Astrocyte (in vitro differentiated cells and primary cell): ENCODE measurements around the gene UBAC2. TPM values are rescaled to one million over a fixed set of nuclear protein-coding genes. Genes with fewer than 3 reads are reported as not detected.

ENCODE experiments used
- DNase-seq: peaks from one replicate; pipeline ENCODE4 v3.0.0-alpha.2; 2010; ENCODE audit warnings: low read depth
- FAIRE-seq: peaks from 2 replicates; lab custom pipeline; 2011; peaks lifted over from hg19 to GRCh38; lab: Jason Lieb, UNC
- H2AFZ ChIP-seq: 2 replicates; pipeline ENCODE4 v1.6.0; 2012; ENCODE audit warnings: low read depth, low read length, inconsistent platforms
- H3K27ac ChIP-seq: 2 replicates; pipeline ENCODE4 v1.5.1; 2011; ENCODE audit warnings: low read depth, low read length, inconsistent platforms
- H3K27me3 ChIP-seq: 2 replicates; pipeline ENCODE4 v1.6.0; 2011; ENCODE audit warnings: low read length, inconsistent platforms; ENCODE audit not compliant: insufficient read depth
- H3K36me3 ChIP-seq: 2 replicates; pipeline ENCODE4 v1.5.1; 2011; ENCODE audit warnings: low read length, inconsistent platforms; ENCODE audit not compliant: insufficient read depth
- H3K4me1 ChIP-seq: 2 replicates; pipeline ENCODE4 v1.5.1; 2011; ENCODE audit warnings: low read length, inconsistent platforms; ENCODE audit not compliant: insufficient read depth
- H3K4me2 ChIP-seq: 2 replicates; pipeline ENCODE4 v1.6.0; 2012; ENCODE audit warnings: low read length, inconsistent platforms
- H3K4me3 ChIP-seq: 2 replicates; pipeline ENCODE4 v1.5.1; 2011; ENCODE audit warnings: low read depth, mild to moderate bottlenecking, low read length, inconsistent platforms; ENCODE audit not compliant: insufficient read depth
- H3K79me2 ChIP-seq: 2 replicates; pipeline ENCODE4 v1.6.0; 2012; ENCODE audit warnings: mild to moderate bottlenecking, low read length, inconsistent platforms; ENCODE audit not compliant: insufficient read depth
- H3K9ac ChIP-seq: 2 replicates; pipeline ENCODE4 v1.6.0; 2012; ENCODE audit warnings: mild to moderate bottlenecking, low read length, inconsistent platforms
- H3K9me3 ChIP-seq: 2 replicates; pipeline ENCODE4 v1.5.1; 2012; ENCODE audit warnings: low read depth, mild to moderate bottlenecking, low read length, inconsistent platforms; ENCODE audit not compliant: insufficient read depth
- H4K20me1 ChIP-seq: 2 replicates; pipeline ENCODE4 v1.6.0; 2012; ENCODE audit warnings: low read length, inconsistent platforms; ENCODE audit not compliant: insufficient read depth
- H3K27ac Mint-ChIP-seq: one replicate; pipeline ENCODE4 v1.8.0; 2021; ENCODE audit warnings: mild to moderate bottlenecking, mixed read lengths; ENCODE audit not compliant: unreplicated experiment
- H3K27me3 Mint-ChIP-seq: one replicate; pipeline ENCODE4 v1.8.0; 2021; ENCODE audit warnings: low read depth, mixed read lengths; ENCODE audit not compliant: unreplicated experiment
- H3K36me3 Mint-ChIP-seq: one replicate; pipeline ENCODE4 v1.8.0; 2021; ENCODE audit warnings: low read depth, mixed read lengths; ENCODE audit not compliant: unreplicated experiment
- H3K4me1 Mint-ChIP-seq: one replicate; pipeline ENCODE4 v1.8.0; 2021; ENCODE audit warnings: low read depth, mixed read lengths; ENCODE audit not compliant: unreplicated experiment
- H3K4me3 Mint-ChIP-seq: one replicate; pipeline ENCODE4 v1.8.0; 2021; ENCODE audit warnings: mild to moderate bottlenecking, moderate library complexity, mixed read lengths; ENCODE audit not compliant: unreplicated experiment
- H3K9me3 Mint-ChIP-seq: one replicate; pipeline ENCODE4 v1.8.0; 2021; ENCODE audit warnings: mild to moderate bottlenecking, mixed read lengths; ENCODE audit not compliant: unreplicated experiment
- CTCF ChIP-seq: IDR thresholded peaks from 2 replicates; pipeline ENCODE4 v1.5.1; 2011; ENCODE audit warnings: low read depth, mild to moderate bottlenecking, inconsistent platforms, low read length, moderate library complexity; ENCODE audit not compliant: insufficient read depth
- EZH2 ChIP-seq: IDR thresholded peaks from 2 replicates; pipeline ENCODE4 v1.6.1; 2012; ENCODE audit warnings: mild to moderate bottlenecking, low read length, inconsistent platforms; ENCODE audit not compliant: insufficient read depth
- total RNA-seq: library from RNA; stranded (reverse); gene quantifications from 2 replicates; pipeline ENCODE4 v1.2.1, GENCODE V29; 2021

Gene UBAC2
- total RNA-seq, 1 donor from 2014 or later: 61.0 TPM

GRCh38 chr13:99298056-99298455 lies 97.4 kb downstream of the UBAC2 start:
- Mint-ChIP-seq H3K27ac (peak overlapping the region; percentile 73), H3K4me3 (no peak overlapping the region), H3K27me3 (no peaks in the 10 kb centered on the region), H3K4me1 (peaks cover 38% of the 10 kb centered on the region), H3K9me3 (no peaks in the 10 kb centered on the region), H3K36me3 (no peaks in the 10 kb centered on the region)
- no peak overlapping the region for H3K4me3 ChIP-seq
- no peak overlapping the region for H3K4me2 ChIP-seq
- no peaks in the 10 kb centered on the region for H3K9me3 ChIP-seq
- FAIRE-seq: no peak
- no peak overlapping the region for H3K9ac ChIP-seq
- TF ChIP-seq EZH2 (no peak), CTCF (no peak)
- no peaks in the 10 kb centered on the region for H3K36me3 ChIP-seq
- H3K79me2 ChIP-seq: no peaks in the 10 kb centered on the region
- peaks cover 9% of the 10 kb centered on the region for H4K20me1 ChIP-seq
- no peak for DNase-seq
- H2AFZ ChIP-seq: no peak overlapping the region
- H3K27me3 ChIP-seq: no peaks in the 10 kb centered on the region
- H3K27ac ChIP-seq: no peak overlapping the region
- H3K4me1 ChIP-seq: peaks cover 3% of the 10 kb centered on the region

GRCh38 chr13:99299256-99299919 lies 98.7 kb downstream of the UBAC2 start:
- Mint-ChIP-seq H3K4me3 (no peak overlapping the region), H3K9me3 (no peaks in the 10 kb centered on the region), H3K27ac (no peak overlapping the region), H3K27me3 (no peaks in the 10 kb centered on the region), H3K36me3 (peaks cover 3% of the 10 kb centered on the region), H3K4me1 (peaks cover 49% of the 10 kb centered on the region)
- Histone ChIP-seq H2AFZ (no peak overlapping the region), H3K4me1 (peaks cover 3% of the 10 kb centered on the region), H3K4me3 (no peak overlapping the region), H4K20me1 (peaks cover 5% of the 10 kb centered on the region), H3K79me2 (no peaks in the 10 kb centered on the region), H3K9ac (no peak overlapping the region), H3K36me3 (no peaks in the 10 kb centered on the region), H3K27ac (no peak overlapping the region), H3K9me3 (no peaks in the 10 kb centered on the region), H3K4me2 (no peak overlapping the region), H3K27me3 (no peaks in the 10 kb centered on the region)
- DNase-seq (no peak), FAIRE-seq (no peak)
- TF ChIP-seq CTCF: no peak

- Mint-ChIP-seq H3K4me3 (no peak overlapping the region), H3K27ac (no peak overlapping the region), H3K9me3 (no peaks in the 10 kb centered on the region), H3K4me1 (peaks cover 52% of the 10 kb centered on the region), H3K36me3 (peaks cover 3% of the 10 kb centered on the region), H3K27me3 (no peaks in the 10 kb centered on the region)
- no peak overlapping the region for H3K27ac ChIP-seq
- H3K9ac ChIP-seq: no peak overlapping the region
- DNase-seq (no peak), FAIRE-seq (no peak)
- peaks cover 3% of the 10 kb centered on the region for H3K4me1 ChIP-seq
- no peaks in the 10 kb centered on the region for H3K36me3 ChIP-seq
- H3K9me3 ChIP-seq: no peaks in the 10 kb centered on the region
- no peak overlapping the region for H3K4me3 ChIP-seq
- H2AFZ ChIP-seq: no peak overlapping the region
- TF ChIP-seq EZH2: no peak
- no peak for TF ChIP-seq CTCF
- peaks cover 5% of the 10 kb centered on the region for H4K20me1 ChIP-seq
- no peak overlapping the region for H3K4me2 ChIP-seq
- no peaks in the 10 kb centered on the region for H3K27me3 ChIP-seq
- no peaks in the 10 kb centered on the region for H3K79me2 ChIP-seq
Observed at GRCh38 chr13:99299920-99300341, 99.3 kb downstream of the UBAC2 start.
